Suprapubic skin (tissue), 3 donors: ENCODE measurements around the gene MYO9A.

ENCODE experiments used
- CTCF ChIP-seq, 2 donors: fragments of 200-600 bp in 1 of 2; fragments of 450-650 bp in 1 of 2; sonication (generic) in 1 of 2; IDR thresholded peaks; one replicate each; pipeline ENCODE4 v1.5.1; 2016 to 2019; ENCODE audit warnings: antibody characterized with exemption in 2 of 2, mild to moderate bottlenecking in 1 of 2, moderate library complexity in 1 of 2
- POLR2A ChIP-seq, 2 donors: fragments of 450-650 bp; IDR thresholded peaks; one replicate each; pipeline ENCODE4 v1.6.1; 2017; ENCODE audit warnings: antibody characterized with exemption in 2 of 2, mild to moderate bottlenecking in 2 of 2, moderate library complexity in 2 of 2

GRCh38 chr15:72021604-72022003 is 96.3 kb downstream of the MYO9A start:
- TF ChIP-seq CTCF (IDR thresholded peaks at IDR 0.05) (no peak), POLR2A (IDR thresholded peaks at IDR 0.05) (no peak)
